H9 (cell line): Measurements from ENCODE around the gene ITM2B. TPM values are rescaled to one million over a fixed set of nuclear protein-coding genes. Genes with fewer than 3 reads are reported as not detected.

Source experiments
- DNase-seq: peaks from one replicate; pipeline ENCODE4 v3.0.0-alpha.2; 2017
- H2AFZ ChIP-seq: one replicate; pipeline ENCODE4 v1.6.1; 2013; ENCODE audit warnings: mild to moderate bottlenecking, low read length, control low read depth, moderate library complexity
- H2AK5ac ChIP-seq: 2 replicates; pipeline ENCODE4 v1.6.1; 2013; ENCODE audit warnings: low read length, control low read depth, mixed read lengths; ENCODE audit not compliant: insufficient read length
- H2BK120ac ChIP-seq: one replicate; pipeline ENCODE4 v1.6.1; 2013; ENCODE audit warnings: low read depth, mild to moderate bottlenecking, low read length, control low read depth, inconsistent platforms; ENCODE audit not compliant: poor library complexity, severe bottlenecking
- H2BK12ac ChIP-seq: 2 replicates; pipeline ENCODE4 v1.6.1; 2013; ENCODE audit warnings: low read length, control low read depth, mixed read lengths, low read depth; ENCODE audit not compliant: insufficient read length
- H2BK15ac ChIP-seq: 2 replicates; pipeline ENCODE4 v1.6.1; 2013; ENCODE audit warnings: low read depth, low read length, control low read depth
- H2BK20ac ChIP-seq: one replicate; pipeline ENCODE4 v1.6.1; 2013; ENCODE audit warnings: low read depth, mild to moderate bottlenecking, low read length, control low read depth, inconsistent platforms; ENCODE audit not compliant: poor library complexity, severe bottlenecking
- H2BK5ac ChIP-seq: 2 replicates; pipeline ENCODE4 v1.6.1; 2013; ENCODE audit warnings: low read length, control low read depth, mixed read lengths; ENCODE audit not compliant: insufficient read length
- H3K14ac ChIP-seq: 2 replicates; pipeline ENCODE4 v1.6.1; 2013; ENCODE audit warnings: low read length, control low read depth; ENCODE audit not compliant: insufficient read depth
- H3K18ac ChIP-seq: 2 replicates; pipeline ENCODE4 v1.6.1; 2013; ENCODE audit warnings: low read depth, mild to moderate bottlenecking, mixed read lengths, low read length, control low read depth; ENCODE audit not compliant: insufficient read length
- H3K23ac ChIP-seq: 2 replicates; pipeline ENCODE4 v1.6.1; 2013; ENCODE audit warnings: low read length, control low read depth, mixed read lengths, low read depth; ENCODE audit not compliant: insufficient read length
- H3K23me2 ChIP-seq: 2 replicates; pipeline ENCODE4 v1.6.1; 2013; ENCODE audit warnings: low read depth, mild to moderate bottlenecking, mixed read lengths, low read length, control low read depth; ENCODE audit not compliant: insufficient read length, poor library complexity, severe bottlenecking
- H3K27ac ChIP-seq: 2 replicates; pipeline ENCODE4 v1.5.1; 2013; ENCODE audit warnings: low read length, control low read depth, mixed read lengths, low read depth; ENCODE audit not compliant: insufficient read length
- H3K27me3 ChIP-seq: 2 replicates; pipeline ENCODE4 v1.6.1; 2013; ENCODE audit warnings: low read length, control low read depth, inconsistent platforms; ENCODE audit not compliant: insufficient read depth
- H3K4ac ChIP-seq: 2 replicates; pipeline ENCODE4 v1.6.1; 2013; ENCODE audit warnings: low read depth, mild to moderate bottlenecking, control low read depth, inconsistent platforms, low read length, moderate library complexity
- H3K4me1 ChIP-seq: 2 replicates; pipeline ENCODE4 v1.6.1; 2013; ENCODE audit warnings: low read length, control low read depth, inconsistent platforms; ENCODE audit not compliant: insufficient read depth
- H3K4me2 ChIP-seq: 2 replicates; pipeline ENCODE4 v1.6.1; 2013; ENCODE audit warnings: low read length, control low read depth, mixed read lengths; ENCODE audit not compliant: insufficient read length, insufficient read depth
- H3K56ac ChIP-seq: 2 replicates; pipeline ENCODE4 v1.6.1; 2013; ENCODE audit warnings: low read depth, mild to moderate bottlenecking, mixed read lengths, low read length, control low read depth; ENCODE audit not compliant: insufficient read length
- H3K79me1 ChIP-seq: 2 replicates; pipeline ENCODE4 v1.6.1; 2013; ENCODE audit warnings: low read depth, mild to moderate bottlenecking, moderate library complexity, low read length, control low read depth, inconsistent platforms; ENCODE audit not compliant: insufficient read depth, poor library complexity, severe bottlenecking
- H3K79me2 ChIP-seq: 2 replicates; pipeline ENCODE4 v1.6.1; 2013; ENCODE audit warnings: low read length, control low read depth, inconsistent platforms; ENCODE audit not compliant: insufficient read depth
- H3K9ac ChIP-seq: 2 replicates; pipeline ENCODE4 v1.6.1; 2013; ENCODE audit warnings: low read length, control low read depth, mixed read lengths; ENCODE audit not compliant: insufficient read length; ENCODE audit errors: extremely low read depth
- H3K9me3 ChIP-seq: one replicate; pipeline ENCODE4 v1.6.1; 2013; ENCODE audit warnings: low read depth, low read length, inconsistent platforms; ENCODE audit not compliant: control insufficient read depth
- H3T11ph ChIP-seq: one replicate; pipeline ENCODE4 v1.6.1; 2013; ENCODE audit warnings: mild to moderate bottlenecking, low read length, control low read depth, inconsistent platforms
- H4K20me1 ChIP-seq: one replicate; pipeline ENCODE4 v1.6.1; 2013; ENCODE audit not compliant: control insufficient read depth, insufficient read length, insufficient read depth
- H4K5ac ChIP-seq: 2 replicates; pipeline ENCODE4 v1.6.1; 2013; ENCODE audit warnings: low read depth, mild to moderate bottlenecking, mixed read lengths, low read length, control low read depth; ENCODE audit not compliant: insufficient read length
- H4K8ac ChIP-seq: replicated peaks from 2 replicates; pipeline ENCODE4 v1.6.1; 2013; ENCODE audit warnings: low read length, control low read depth, mixed read lengths, low read depth; ENCODE audit not compliant: insufficient read length
- H4K91ac ChIP-seq: 2 replicates; pipeline ENCODE4 v1.6.1; 2013; ENCODE audit warnings: low read depth, mild to moderate bottlenecking, moderate library complexity, mixed read lengths, low read length, control low read depth; ENCODE audit not compliant: insufficient read length
- H3K27ac Mint-ChIP-seq, 3 experiments: 2 replicates in 2 of 3; 3 replicates in 1 of 3; pipeline ENCODE4 v1.8.0; 2020 to 2021; ENCODE audit warnings: mixed read lengths in 3 of 3, mild to moderate bottlenecking in 1 of 3, moderate library complexity in 1 of 3
- H3K27me3 Mint-ChIP-seq: 2 replicates; pipeline ENCODE4 v1.8.0; 2021; ENCODE audit warnings: low read depth, mild to moderate bottlenecking, moderate library complexity, mixed read lengths
- H3K36me3 Mint-ChIP-seq, 3 experiments: 2 replicates in 2 of 3; 3 replicates in 1 of 3; pipeline ENCODE4 v1.8.0; 2020 to 2021; ENCODE audit warnings: low read depth in 3 of 3, mixed read lengths in 3 of 3; ENCODE audit not compliant: insufficient read depth in 1 of 3
- H3K4me1 Mint-ChIP-seq, 2 experiments: 2 replicates each; pipeline ENCODE4 v1.8.0; 2020; ENCODE audit warnings: mixed read lengths in 2 of 2
- H3K4me3 Mint-ChIP-seq, 2 experiments: 2 replicates in 1 of 2; 3 replicates in 1 of 2; pipeline ENCODE4 v1.8.0; 2020 to 2021; ENCODE audit warnings: mild to moderate bottlenecking in 2 of 2, mixed read lengths in 2 of 2, moderate library complexity in 1 of 2
- H3K9me3 Mint-ChIP-seq, 2 experiments: 2 replicates in 1 of 2; 3 replicates in 1 of 2; pipeline ENCODE4 v1.8.0; 2020; ENCODE audit warnings: mild to moderate bottlenecking in 2 of 2, mixed read lengths in 2 of 2, moderate library complexity in 1 of 2
- WGBS: extraction: QIAGEN DNeasy Blood & Tissue Kit; methylation state at CpG from one replicate; pipeline ENCODE4 v1.1.7; 2013; ENCODE audit warnings: missing lambda C conversion rate, low lambda C conversion rate, mixed read lengths; ENCODE audit not compliant: insufficient read length; ENCODE audit errors: extremely low coverage; 5-methylcytosine and 5-hydroxymethylcytosine counted together
- total RNA-seq: library from RNA; stranded (reverse); gene quantifications from 2 replicates; pipeline ENCODE4 v1.2.1, GENCODE V29; 2021
- TF ChIP-seq, protein P1 (sequence below): fragments of 200-600 bp; sonication (generic); conservative IDR thresholded peaks from 3 replicates; pipeline ENCODE4 v1.8.0; 2021; ENCODE audit warnings: antibody characterized with exemption, mild to moderate bottlenecking

The ITM2B gene
- total RNA-seq, 1 experiment from 2014 or later, result 175 TPM

GRCh38 chr13:48318821-48319511, 86.0 kb downstream of the ITM2B start:
- no peaks in the 10 kb centered on the region for H3K9me3 ChIP-seq
- no peak overlapping the region for H3K27ac ChIP-seq
- peak overlapping the region in 2 of 3 experiments; percentile 70 to 87; a peak in 3 of 7 replicates for H3K27ac Mint-ChIP-seq
- no peak overlapping the region for H2BK12ac ChIP-seq
- peaks cover 19 to 23% of the 10 kb centered on the region in 2 experiments for H3K9me3 Mint-ChIP-seq
- no peak overlapping the region for H3K56ac ChIP-seq
- H4K20me1 ChIP-seq, result no peaks in the 10 kb centered on the region
- no peak overlapping the region for H3K4me2 ChIP-seq
- no peak overlapping the region for H3K4ac ChIP-seq
- H3K14ac ChIP-seq, result no peak overlapping the region
- H3K36me3 Mint-ChIP-seq, result peaks cover 14 to 40% (median 25%) of the 10 kb centered on the region in 3 experiments
- no peak overlapping the region for H3K9ac ChIP-seq
- no peak overlapping the region for H2AFZ ChIP-seq
- H3K79me2 ChIP-seq, result no peaks in the 10 kb centered on the region
- H3K18ac ChIP-seq, result no peak overlapping the region
- H2AK5ac ChIP-seq, result no peak overlapping the region
- H4K5ac ChIP-seq, result no peak overlapping the region
- no peaks in the 10 kb centered on the region for H3K4me1 ChIP-seq
- no peak overlapping the region for H3T11ph ChIP-seq
- H2BK5ac ChIP-seq, result no peak overlapping the region
- H3K27me3 ChIP-seq, result no peaks in the 10 kb centered on the region
- peaks cover 0 to 4% of the 10 kb centered on the region in 2 experiments; a peak in 1 of 4 replicates for H3K4me1 Mint-ChIP-seq
- no peaks in the 10 kb centered on the region; the same call in 1 of the 2 replicates for H3K27me3 Mint-ChIP-seq
- TF ChIP-seq, protein P1, sequence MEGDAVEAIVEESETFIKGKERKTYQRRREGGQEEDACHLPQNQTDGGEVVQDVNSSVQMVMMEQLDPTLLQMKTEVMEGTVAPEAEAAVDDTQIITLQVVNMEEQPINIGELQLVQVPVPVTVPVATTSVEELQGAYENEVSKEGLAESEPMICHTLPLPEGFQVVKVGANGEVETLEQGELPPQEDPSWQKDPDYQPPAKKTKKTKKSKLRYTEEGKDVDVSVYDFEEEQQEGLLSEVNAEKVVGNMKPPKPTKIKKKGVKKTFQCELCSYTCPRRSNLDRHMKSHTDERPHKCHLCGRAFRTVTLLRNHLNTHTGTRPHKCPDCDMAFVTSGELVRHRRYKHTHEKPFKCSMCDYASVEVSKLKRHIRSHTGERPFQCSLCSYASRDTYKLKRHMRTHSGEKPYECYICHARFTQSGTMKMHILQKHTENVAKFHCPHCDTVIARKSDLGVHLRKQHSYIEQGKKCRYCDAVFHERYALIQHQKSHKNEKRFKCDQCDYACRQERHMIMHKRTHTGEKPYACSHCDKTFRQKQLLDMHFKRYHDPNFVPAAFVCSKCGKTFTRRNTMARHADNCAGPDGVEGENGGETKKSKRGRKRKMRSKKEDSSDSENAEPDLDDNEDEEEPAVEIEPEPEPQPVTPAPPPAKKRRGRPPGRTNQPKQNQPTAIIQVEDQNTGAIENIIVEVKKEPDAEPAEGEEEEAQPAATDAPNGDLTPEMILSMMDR, result no peak
- no peak overlapping the region for H3K23ac ChIP-seq
- no peak overlapping the region for H2BK15ac ChIP-seq
- no peak overlapping the region for H2BK20ac ChIP-seq
- H4K8ac ChIP-seq, result no peak overlapping the region
- no peaks in the 10 kb centered on the region for H3K79me1 ChIP-seq
- no peaks in the 10 kb centered on the region for H3K23me2 ChIP-seq
- no peak overlapping the region for H3K4me3 Mint-ChIP-seq
- no peak overlapping the region for H2BK120ac ChIP-seq
- no peak for DNase-seq
- no peak overlapping the region for H4K91ac ChIP-seq
- WGBS, result no CpG with 5 or more reads among the region's 47 CpGs

Other genes with a start within 250 kb of the ITM2B start
- 48.2 and 53.9 TPM in 2 replicates for gene SUCLA2, start 231.9 kb upstream of the ITM2B start, total RNA-seq
- gene NUDT15, start 195.5 kb upstream of the ITM2B start, total RNA-seq, result 50.5 and 53.5 TPM in 2 replicates
- gene MED4, start 138.1 kb upstream of the ITM2B start, total RNA-seq, result 50.6 and 57.8 TPM in 2 replicates
- 19.6 and 20.5 TPM in 2 replicates for gene RB1, start 70.5 kb downstream of the ITM2B start, total RNA-seq
- gene LPAR6, start 179.9 kb downstream of the ITM2B start, total RNA-seq, result 4.2 and 4.3 TPM in 2 replicates